Renal cortex interstitium (tissue), 15 donors: ENCODE measurements around the gene CCDC110. TPM values are rescaled to one million over a fixed set of nuclear protein-coding genes. Genes with fewer than 3 reads are reported as not detected.
"Not testable (repeated sequence)": the region's sequence is repeated elsewhere in the genome, so short reads cannot be mapped to it uniquely, and the experiment has no call there.

ENCODE experiments used
- DNase-seq, 11 donors: peaks; one replicate each; pipeline ENCODE4 v3.0.0-alpha.2; 2013; ENCODE audit warnings: low read depth in 9 of 11, low spot score in 4 of 11; ENCODE audit errors: extremely low read depth in 1 of 11
- long read RNA-seq, 16 experiments: transcript quantifications; one replicate each; lab custom pipeline, GENCODE V29; 2026
- polyA plus RNA-seq, 3 donors: library from polyadenylated mRNA; unstranded; fragments of 120-200 nt; gene quantifications; one replicate each; pipeline ENCODE4 v1.2.1, GENCODE V29; 2013; ENCODE audit not compliant: insufficient read length in 3 of 3

CCDC110 gene
- 1 to 10 TPM; 2.2 to 3.4 (median 2.5) TPM for polyA plus RNA-seq
- long read RNA-seq, donor 1, partial matches to known transcripts = 0 of 2 reads
- long read RNA-seq, donor 1, other reads (novel, unspliced or antisense) = 0 of 2 reads
- long read RNA-seq, donor 2 = 0 reads
- long read RNA-seq, donor 3 = 0 reads
- long read RNA-seq, donor 4 = 0 reads
- long read RNA-seq, donor 5 = 0 reads
- long read RNA-seq, donor 6 = 0 reads
- long read RNA-seq, donor 7 = 0 reads
- long read RNA-seq, donor 8 = 0 reads
- long read RNA-seq, donor 9 = 0 reads
- long read RNA-seq, donor 10 = 0 reads
- long read RNA-seq, donor 11 = 0 reads
- long read RNA-seq, donor 12 = 0 reads
- long read RNA-seq, donor 13 = 0 reads
- long read RNA-seq, donor 14 = 0 reads
- long read RNA-seq, donor 15 = 0 reads
- long read RNA-seq, donor 16 = 0 reads

- peak; percentile 68 to 92 (median 83) for DNase-seq
Measured at GRCh38 chr4:185471235-185472102, at the start of gene CCDC110. TSS of gene CCDC110 (minus strand) at chr4:185471733. CDS start at chr4:185471683, 50 bp downstream.

GRCh38 chr4:185520119-185520518 lies 48.6 kb upstream of the CCDC110 start:
- DNase-seq = no peak

- DNase-seq = no peak
Measured at GRCh38 chr4:185518494-185518893, 47.0 kb upstream of the CCDC110 start.

- DNase-seq = no peak
Measured at GRCh38 chr4:185518069-185518468, 46.5 kb upstream of the CCDC110 start.

GRCh38 chr4:185515248-185515647 lies 43.7 kb upstream of the CCDC110 start:
- DNase-seq = no peak

- no peak for DNase-seq
Measured at GRCh38 chr4:185514182-185514697, 42.7 kb upstream of the CCDC110 start.

GRCh38 chr4:185513489-185514181 lies 42.1 kb upstream of the CCDC110 start:
- no peak for DNase-seq

GRCh38 chr4:185512516-185512915 lies 41.0 kb upstream of the CCDC110 start:
- DNase-seq = no peak

GRCh38 chr4:185511243-185511642 lies 39.7 kb upstream of the CCDC110 start:
- not testable (repeated sequence) for DNase-seq

GRCh38 chr4:185510806-185511205 lies 39.3 kb upstream of the CCDC110 start:
- no peak for DNase-seq

GRCh38 chr4:185508181-185508580 lies 36.6 kb upstream of the CCDC110 start:
- peak in 6 of 11 donors; percentile 33 to 60 (median 46) for DNase-seq

- DNase-seq = no peak
Measured at GRCh38 chr4:185506422-185506821, 34.9 kb upstream of the CCDC110 start.

GRCh38 chr4:185504098-185505047 lies 32.8 kb upstream of the CCDC110 start:
- peak; percentile 72 to 90 (median 81) for DNase-seq

GRCh38 chr4:185502386-185502785 lies 30.9 kb upstream of the CCDC110 start:
- DNase-seq = no peak

GRCh38 chr4:185500576-185500975 lies 29.0 kb upstream of the CCDC110 start:
- DNase-seq = no peak

GRCh38 chr4:185500035-185500434 lies 28.5 kb upstream of the CCDC110 start:
- DNase-seq = no peak

GRCh38 chr4:185488650-185489049 lies 17.1 kb upstream of the CCDC110 start:
- DNase-seq = no peak

GRCh38 chr4:185481401-185481800 lies 9.9 kb upstream of the CCDC110 start:
- no peak for DNase-seq
